OCI-LY3 (cell line): ENCODE data around the gene CSNK1A1.

Experiments used
- CTCF ChIP-seq: fragments of 200-600, 300-600 bp; sonication (generic); IDR thresholded peaks from 2 replicates; pipeline ENCODE4 v1.5.1; 2014; ENCODE audit warnings: antibody characterized with exemption, low read length, low read depth
- EZH2phosphoT487 ChIP-seq: fragments of 200-600 bp; shearing (Covaris generic); IDR thresholded peaks from 2 replicates; pipeline ENCODE4 v1.6.1; 2018; ENCODE audit warnings: antibody characterized with exemption, mixed run types, low read depth

GRCh38 chr5:149561848-149562247 lies 10.6 kb upstream of the CSNK1A1 start:
- TF ChIP-seq CTCF: no peak
- TF ChIP-seq EZH2phosphoT487: no peak
